Stimulated activated CD8-positive, alpha-beta memory T cell treated with anti-CD3 and anti-CD28 coated beads, Interleukin-4, amount 100 ng/mL, for 24 hours (primary cell): Measurements from ENCODE around the gene C9orf43.
"Not testable (repeated sequence)": the region's sequence is repeated elsewhere in the genome, so short reads cannot be mapped to it uniquely, and the experiment has no call there.

Experiments used
- DNase-seq: peaks from one replicate; pipeline ENCODE4 v3.0.0-alpha.2; 2020; ENCODE audit warnings: low read depth

The C9orf43 gene, protein sequence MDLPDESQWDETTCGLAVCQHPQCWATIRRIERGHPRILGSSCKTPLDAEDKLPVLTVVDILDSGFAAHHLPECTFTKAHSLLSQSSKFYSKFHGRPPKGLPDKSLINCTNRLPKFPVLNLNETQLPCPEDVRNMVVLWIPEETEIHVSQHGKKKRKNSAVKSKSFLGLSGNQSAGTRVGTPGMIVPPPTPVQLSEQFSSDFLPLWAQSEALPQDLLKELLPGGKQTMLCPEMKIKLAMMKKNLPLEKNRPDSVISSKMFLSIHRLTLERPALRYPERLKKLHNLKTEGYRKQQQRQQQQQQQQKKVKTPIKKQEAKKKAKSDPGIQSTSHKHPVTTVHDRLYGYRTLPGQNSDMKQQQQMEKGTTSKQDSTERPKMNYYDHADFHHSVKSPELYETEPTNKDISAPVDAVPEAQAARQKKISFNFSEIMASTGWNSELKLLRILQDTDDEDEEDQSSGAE

DNA sequence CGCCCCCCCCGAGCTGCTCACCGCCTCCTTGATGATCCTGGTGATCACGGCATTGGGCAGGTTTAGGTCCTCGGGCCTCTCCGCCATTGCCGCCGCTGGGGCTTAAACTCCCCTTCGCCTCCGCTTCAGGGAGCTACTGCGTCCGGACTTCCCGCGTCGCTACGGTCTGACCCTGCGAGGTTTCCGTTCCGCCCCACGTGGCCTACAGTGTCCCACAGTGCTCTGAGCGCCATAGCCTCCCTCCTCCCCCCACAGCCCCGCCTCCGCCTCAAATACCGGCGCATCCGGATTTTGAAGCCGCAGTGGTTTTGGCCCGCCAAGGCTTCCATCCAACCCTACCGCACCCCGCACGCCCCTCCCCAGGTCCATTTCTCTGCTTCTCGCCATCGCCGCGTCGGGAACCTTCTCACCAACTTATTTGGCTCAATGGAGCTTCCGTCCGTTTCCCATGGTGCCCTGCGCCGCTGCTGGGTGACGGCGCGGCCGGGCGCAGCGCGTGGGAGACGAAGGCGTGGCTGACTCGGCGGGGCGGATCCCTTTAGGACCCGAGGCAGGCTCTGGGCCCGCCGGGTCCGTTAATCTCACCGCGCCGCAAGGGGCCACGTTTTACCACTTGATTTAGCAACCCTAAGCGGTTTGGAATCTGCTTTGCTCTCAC, at the start of gene C9orf43, which contains the start of gene POLE3:
TSS of gene C9orf43 (plus strand) at position 541 of the 658 bp plus-strand sequence. CDS start 2,747 bp downstream, outside the sequence.
TSS of gene POLE3 (minus strand) at position 469 of the 658 bp plus-strand sequence. CDS start at position 87, 382 bp downstream.
- peak; percentile 93 for DNase-seq

DNA sequence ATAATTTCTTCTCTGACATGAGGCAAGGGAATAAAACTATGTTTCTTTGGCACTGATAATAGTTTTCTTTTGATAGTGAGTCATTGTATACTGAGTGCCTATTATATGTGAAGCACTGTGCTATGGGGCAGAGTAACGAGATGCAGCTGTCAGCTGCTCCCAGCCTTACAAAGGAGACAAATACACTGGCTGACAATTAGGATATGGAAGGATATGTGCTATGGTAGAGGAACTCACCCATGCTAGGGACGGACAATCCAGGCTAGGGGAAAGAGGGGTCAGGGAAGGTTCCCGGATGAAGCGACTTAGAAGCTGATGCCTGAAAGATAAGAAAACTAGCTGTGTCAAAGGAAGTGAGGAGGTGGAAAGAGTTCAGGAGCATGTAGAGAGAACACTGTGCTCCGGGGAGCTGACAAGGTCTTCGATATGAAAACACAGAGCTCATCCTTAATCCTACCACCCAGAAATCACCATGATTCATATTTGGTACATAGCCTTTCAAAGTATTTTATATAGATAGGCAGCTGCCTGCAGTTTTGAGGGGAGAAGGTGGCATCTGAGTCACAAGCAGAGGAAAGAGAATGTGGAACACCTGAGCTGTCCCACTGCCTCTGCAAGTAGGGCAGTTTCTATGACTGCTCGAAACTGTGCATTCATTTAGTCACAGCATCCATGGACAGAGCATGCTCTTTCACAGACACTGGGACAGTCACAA, 49.1 kb upstream of the C9orf43 start:
- DNase-seq, result no peak

DNA sequence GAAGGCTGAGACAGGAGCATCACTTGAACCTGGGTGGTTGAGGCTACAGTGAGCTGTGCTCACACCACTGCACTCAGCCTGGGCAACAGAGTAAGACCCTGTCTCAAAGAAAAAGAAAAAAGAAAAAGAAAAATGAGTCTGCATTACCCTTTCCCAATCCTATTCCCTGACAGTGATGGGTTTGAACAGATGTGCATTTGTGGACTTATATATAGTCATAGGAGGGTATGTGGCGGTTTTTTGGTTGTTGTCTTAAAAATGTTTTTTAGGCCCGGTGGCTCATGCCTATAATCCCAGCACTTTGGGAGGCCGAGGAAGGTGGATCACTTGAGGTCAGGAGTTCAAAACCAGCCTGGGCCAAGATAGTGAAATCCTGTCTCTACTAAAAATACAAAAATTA, 47.2 kb upstream of the C9orf43 start:
- DNase-seq, result no peak

DNA sequence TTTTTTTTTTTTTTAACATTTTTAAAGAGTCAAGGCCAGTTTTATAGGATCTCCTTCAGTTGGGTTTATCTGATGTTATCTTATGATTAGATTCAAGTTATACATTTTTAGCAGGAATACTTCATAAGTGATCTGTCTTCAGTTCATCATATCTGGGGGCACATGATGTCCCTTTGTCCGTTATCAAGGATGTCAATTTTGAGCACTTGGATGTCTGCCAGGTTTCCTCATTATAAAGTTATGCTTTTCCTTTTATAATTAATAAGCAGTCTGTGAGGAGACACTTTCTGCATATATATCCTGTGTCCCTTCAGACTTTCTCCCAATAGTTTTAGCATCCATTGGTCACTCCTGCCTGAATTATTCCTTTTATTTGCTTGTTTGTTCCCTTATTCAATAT, 45.6 kb upstream of the C9orf43 start:
- DNase-seq, result no peak

DNA sequence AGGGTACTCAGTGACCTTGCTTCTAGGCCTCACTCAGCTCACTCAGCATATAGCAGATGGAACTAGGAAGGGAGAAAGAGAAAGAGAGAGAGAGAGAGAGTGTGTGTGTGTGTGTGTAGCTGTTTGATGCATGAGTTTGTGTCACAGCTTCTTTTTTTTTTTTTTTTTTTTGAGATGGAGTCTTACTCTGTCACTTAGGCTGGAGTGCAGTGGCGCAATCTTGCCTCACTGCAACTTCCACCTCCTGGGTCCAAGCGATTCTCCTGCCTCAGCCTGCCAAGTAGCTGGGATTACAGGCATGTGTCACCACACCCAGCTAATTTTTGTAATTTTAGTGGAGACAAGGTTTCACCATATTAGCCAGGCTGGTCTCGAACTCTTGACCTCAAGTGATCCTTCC, 44.9 kb upstream of the C9orf43 start:
- not testable (repeated sequence) for DNase-seq

DNA sequence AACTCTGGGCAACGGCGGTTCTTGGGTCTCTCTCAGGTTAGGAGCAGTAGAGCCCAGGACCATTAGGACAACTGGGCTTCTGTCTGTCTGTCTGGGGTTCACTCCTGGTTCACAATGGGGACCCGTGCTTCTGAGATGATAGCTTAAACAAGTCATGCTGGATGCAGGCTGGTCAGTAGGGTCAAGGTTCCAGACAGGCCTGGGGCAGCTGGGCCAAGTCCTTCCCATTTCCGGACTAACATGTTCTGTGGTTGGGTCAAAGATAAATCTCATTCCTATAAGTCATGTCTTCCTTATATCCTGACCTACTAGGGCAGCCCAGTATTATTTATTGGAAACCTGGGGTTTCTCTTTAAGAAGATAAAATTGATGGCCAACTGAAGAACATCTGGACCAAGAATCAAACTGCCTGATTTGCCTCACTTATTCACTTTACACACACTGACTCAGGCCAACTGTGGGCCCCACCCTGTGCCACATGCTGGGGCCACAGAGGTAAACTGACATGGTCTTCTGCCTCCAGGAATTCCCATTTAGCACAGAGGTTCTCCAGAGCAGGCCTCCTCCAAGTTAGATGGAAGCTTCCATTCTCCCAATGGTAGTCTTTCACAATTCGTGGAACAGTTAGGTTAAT, 42.1 kb upstream of the C9orf43 start:
- no peak for DNase-seq

DNA sequence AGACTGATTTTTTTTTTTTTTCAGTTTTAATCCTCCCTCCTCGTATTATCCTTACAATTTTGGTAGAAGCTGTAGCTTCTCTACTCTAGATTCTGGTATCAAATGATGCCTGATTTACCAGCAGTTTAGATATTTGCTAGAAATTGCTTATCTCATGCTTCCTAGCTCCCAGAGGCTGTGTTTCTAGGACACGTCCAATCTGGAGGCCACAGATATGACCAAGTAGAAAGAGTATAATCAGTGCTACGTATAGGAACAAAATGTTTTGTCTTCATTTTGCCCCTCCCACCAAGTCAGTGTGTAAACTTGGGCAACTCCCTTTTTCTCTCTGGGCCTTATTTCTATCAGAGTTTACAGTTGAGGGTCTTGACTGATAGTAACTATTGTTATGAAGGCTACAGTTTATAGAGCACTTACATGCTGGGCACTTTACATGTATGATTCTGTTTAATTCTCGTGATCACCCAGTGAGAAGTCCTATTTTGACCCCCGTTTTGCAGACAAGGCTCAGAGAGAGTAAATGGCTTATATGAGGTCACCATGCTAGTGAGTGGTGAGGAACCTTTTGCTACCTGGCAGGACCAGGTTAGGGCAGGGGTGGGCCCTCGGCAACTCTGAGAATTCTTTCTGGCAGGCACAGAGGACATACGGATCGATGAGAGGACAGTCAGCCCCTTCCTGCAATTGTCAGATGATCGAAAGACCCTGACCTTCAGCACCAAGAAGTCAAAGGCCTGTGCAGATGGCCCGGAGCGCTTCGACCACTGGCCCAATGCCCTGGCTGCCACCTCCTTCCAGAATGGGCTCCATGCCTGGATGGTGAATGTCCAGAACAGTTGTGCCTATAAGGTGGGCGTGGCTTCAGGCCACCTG, 41.3 kb upstream of the C9orf43 start:
- no peak for DNase-seq

DNA sequence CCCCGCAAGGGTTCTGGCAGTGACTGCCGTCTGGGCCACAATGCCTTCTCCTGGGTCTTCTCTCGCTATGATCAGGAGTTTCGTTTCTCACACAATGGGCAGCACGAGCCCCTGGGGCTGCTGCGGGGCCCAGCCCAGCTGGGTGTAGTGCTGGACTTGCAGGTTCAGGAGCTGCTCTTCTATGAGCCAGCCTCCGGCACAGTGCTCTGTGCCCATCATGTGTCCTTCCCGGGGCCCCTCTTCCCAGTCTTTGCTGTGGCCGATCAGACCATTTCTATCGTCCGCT, 40.7 kb upstream of the C9orf43 start:
- no peak for DNase-seq

DNA sequence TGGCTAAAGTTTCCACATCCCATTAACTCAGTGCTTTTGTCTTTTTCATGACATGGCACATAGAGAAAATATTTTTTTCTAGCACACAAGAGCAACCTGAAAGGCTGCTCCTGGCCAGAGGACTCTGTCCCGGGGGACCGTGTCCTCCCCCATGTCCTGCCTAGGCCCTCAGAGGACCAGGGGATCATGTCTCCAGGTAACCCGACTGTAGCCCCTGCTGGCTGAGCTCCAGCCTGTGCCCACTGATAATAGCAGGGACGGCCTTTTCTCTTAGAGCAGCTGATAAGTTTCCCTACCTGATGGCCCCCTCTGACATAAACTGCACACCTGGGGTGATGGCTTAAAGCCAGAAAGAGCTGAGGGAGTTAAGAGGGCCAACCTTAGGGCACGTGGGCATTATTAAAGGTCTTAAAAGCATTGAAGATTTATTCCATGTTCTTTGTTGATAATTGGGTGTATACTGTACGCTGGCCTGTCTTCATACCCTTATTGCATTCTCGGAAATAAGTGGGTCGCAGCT, 39.7 kb upstream of the C9orf43 start:
- no peak for DNase-seq

DNA sequence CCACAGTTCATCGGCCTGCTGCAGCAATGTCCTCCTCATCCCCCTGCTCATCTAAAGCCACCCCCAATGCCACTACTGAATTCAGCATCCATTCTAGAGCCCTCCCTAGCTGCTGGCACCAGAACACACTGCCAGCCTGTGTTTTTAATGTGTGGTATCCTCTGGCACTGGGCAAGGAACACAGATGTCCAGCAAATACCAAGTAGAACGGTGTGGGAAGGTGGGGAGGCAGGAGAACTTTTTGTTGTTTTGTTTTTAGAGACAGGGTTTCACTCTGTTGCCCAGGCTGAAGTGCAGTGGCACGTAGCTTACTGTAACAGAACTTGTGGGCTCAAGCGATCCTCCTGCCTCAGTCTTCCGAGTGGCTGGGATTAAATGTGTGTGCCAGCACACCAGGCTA, 38.5 kb upstream of the C9orf43 start:
- DNase-seq, result no peak

DNA sequence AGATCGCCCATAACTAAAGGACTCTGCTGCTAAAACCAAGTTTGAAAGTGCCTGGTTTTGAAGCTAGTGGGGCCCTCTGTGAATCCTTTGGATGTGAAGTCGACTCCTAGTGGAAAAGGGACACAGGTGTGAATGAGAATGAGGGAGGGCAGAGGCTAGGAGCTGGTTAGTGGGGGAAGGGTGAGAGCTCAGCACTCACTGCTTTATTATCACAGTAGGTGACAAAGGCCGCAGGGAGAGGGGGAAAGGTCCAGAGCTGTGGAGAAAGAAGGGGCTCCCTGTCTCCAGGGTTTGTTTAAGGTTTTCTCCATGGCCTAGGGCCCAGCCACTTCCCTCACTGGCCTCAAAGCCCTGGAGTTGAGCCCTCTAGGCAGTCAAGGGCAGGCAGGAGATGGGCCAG, 37.3 kb upstream of the C9orf43 start:
- no peak for DNase-seq

DNA sequence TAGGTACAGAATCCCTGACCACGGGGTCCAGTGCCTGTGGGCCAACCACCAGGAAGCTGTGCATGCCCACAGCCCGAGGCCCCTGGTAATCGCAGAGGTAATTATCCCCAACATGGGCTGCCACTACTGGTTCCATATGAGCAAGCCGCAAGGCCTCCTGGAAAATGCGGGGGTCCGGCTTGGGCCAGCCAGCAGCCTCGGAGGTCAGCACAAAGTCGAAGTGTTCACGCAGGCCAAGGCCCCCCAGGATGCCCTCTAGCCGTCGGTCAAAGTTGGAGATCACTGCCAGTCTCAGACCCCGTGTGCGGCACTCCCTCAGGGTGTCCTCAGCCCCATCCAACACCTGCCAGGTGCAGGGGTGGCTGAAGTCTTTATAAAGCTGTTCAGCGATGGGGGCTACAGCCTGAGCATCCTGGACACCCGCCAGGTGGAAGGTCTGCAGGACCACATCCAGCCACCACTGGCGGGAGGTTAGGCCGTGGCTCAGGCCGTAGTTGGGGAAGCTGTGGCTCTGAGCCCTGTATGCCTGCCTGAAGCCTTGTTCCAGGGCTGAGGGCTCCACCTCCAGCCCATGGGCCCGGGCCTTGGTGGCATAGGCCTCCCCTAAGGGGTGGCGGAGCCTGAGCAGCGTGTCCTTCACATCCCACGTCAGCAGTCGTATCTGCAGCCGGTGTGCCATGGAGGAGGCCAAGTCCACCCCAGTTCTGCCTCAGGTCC, 36.7 kb upstream of the C9orf43 start:
- no peak for DNase-seq

DNA sequence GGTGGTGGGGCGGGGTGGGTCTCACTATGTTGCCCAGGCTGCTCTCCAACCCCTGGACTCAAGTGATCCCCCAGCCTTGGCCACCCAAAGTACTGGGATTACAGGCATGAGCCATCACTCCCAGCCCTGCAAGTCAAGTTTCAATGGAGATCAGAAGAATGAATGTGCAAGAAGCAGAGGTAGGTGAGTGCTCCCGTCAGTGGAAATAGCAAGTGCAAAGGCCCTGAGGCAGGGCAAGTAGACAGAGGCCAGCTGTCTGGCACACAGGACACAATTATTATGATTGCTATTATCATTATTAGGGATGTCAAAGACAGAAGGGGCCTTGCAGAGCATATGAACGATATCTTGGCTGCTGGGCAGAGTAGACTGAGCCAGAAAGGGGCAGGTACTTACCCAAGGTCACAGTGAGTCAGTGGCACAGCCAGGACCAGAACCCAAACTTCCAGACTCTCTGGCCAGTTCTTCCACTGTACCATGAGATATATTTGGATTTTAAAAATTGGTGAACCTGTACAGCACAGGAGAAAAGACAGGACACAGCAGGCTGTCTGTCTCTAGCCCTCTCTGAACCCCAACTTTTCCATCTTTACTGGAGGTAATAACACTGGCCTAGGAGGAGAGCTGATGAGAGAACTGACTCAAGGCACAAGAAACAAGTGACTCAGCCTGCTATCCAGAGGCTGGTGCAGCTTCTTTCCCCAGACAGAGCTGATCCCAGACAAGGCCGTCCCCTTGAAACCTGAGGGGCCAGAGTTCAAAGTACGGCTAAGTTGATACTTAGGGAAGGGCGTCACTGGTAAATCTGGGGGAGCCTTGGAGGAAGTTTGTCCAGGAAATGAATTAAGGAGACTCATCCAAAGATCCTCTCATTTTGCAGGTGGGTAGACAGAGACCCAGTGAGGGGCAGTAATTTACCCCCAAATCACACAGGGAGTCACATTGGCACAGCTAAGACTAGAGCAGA, 35.2 kb upstream of the C9orf43 start:
- DNase-seq, result no peak

DNA sequence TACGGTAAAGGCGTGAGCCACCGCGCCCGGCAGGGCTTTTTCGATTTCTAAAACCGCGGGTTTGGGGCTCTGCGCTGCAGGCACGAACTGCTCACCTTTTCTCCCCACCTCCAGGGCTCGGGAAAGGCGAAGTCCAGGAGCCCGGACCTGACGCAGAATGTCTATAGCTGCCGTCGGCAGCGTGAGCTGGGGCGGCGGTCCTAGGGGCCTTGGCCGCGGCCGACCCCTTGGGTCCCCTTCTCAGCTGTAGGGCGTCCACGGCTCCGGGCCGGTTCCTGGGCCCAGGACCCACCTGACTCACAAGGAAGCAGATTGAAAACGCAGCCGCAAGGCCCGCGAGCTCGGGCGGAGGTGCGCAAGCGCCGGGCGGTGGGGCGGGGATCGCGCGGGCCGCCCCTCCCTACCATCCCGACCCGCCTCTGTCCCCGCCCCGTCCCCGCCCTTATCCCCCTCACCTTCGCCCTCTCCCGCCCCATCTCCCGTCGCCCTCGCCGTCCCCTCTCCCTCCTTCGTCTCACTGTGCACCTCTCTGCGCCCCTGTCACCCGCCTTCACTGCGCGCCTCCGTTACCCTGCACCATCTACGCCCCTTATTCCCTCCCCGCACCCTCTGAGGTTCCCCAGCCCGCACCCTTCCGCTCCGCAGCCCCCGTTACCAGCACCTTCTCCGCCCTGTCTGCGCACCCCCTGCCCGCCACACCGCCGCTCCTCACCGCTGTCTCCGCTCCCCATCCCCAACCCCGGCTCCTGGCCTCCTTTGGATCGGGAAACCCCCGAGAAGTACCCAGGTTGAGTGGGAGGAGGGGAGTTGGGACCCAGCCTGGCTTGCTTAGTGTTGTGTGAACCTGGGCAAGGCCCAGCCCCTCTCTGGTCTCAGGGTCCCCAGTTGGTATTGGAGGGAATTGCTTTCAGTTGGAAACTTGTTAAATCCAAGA, 33.6 kb upstream of the C9orf43 start, which contains the start of gene HDHD3:
TSS of gene HDHD3 (minus strand) at position 353 of the 934 bp plus-strand sequence. CDS start 2,632 bp downstream, outside the sequence.
- peak; percentile 71 for DNase-seq

DNA sequence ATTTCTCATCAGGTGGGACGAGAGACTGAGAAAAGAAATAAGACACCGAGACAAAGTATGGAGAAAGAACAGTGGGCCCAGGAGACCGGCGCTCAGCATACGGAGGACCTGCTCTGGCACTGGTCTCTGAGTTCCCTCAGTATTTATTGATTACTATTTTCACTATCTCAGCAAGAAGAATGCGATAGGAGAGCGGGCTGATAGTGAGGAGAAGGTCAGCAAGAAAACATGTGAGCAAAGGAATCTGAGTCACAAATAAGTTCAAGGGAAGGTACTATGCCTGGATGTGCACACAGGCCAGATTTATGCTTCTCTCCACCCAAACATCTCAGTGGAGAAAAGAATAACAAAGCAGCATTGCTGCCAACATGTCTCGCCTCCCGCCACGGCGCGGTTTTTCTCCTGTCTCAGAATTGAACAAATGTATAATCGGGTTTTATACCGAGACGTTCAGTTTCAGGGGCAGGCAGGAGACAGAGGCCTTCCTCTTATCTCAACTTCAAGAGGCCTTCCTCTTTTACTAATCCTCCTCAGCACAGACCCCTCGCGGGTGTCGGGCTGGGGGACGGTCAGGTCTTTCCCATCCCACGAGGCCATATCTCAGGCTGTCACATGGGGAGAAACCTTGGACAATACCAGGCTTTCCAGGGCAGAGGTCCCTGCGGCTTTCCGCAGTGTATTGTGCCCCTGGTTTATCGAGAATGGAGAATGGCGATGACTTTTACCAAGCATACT, 31.3 kb upstream of the C9orf43 start:
- not testable (repeated sequence) for DNase-seq

DNA sequence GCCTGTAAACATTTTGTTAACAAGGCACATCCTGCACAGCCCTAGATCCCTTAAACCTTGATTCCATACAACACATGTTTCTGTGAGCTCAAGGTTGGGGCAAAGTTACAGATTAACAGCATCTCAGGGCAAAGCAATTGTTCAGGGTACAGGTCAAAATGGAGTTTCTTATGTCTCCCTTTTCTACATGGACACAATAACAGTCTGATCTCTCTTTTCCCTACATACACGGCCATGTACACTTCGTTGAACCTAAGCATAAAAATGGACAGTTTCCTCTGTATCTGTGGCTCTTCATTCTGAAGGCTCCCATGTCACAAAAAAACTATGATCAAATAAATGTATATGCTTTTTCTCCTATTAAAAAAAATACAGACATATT, 30.7 kb upstream of the C9orf43 start:
- not testable (repeated sequence) for DNase-seq

DNA sequence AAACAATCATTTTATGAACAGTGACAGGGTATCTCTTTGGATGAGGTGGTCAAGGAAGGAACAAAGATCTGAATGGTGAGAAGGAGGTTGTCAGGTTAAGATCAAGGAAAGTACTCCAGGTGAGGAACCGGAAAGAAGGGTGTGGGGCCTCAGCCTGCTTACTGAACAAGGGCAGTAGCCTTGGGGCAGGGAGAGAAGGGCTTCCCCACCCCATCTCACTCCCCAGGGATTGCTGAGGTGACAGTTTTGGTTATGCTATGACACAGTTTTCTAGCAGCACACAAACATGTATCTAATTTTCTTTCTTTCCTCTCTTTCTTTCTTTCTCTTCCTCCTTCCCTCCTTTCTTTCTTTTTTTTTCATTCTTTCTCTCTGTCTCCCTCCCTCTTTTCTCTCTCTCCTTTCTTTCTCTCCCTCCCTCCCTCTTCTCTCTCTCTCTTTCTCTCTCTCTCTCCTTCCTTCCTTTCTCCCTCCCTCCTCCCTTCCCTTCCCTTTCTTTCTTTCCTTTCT, 29.6 kb upstream of the C9orf43 start:
- DNase-seq, result no peak
